ENCODE data around the gene FSTL3. TPM values are rescaled to one million over a fixed set of nuclear protein-coding genes. Genes with fewer than 3 reads are reported as not detected.

Gene FSTL3
- polyA plus RNA-seq, 2 donors: 5.9 to 7.8 TPM

- Histone ChIP-seq H3K27me3 (ENCODE audit: control insufficient read depth in 1 of 2, insufficient read depth in 2 of 2, low read length in 2 of 2) (peaks cover 0 to 3% of the 10 kb centered on the region in 2 donors), H3K9me3 (ENCODE audit: control insufficient read depth in 2 of 2, insufficient read depth in 1 of 2, low read depth in 1 of 2, low read length in 1 of 2) (peaks cover 6% of the 10 kb centered on the region in 2 donors), H3K27ac (ENCODE audit: low read depth in 2 of 2, low read length in 1 of 2) (peak within 1 kb of the TSS; percentile 63 to 69), H3K4me3 (ENCODE audit: low read depth in 1 of 2, low read length in 2 of 2) (peak within 1 kb of the TSS; percentile 51 to 58), H3K4me1 (ENCODE audit: control insufficient read depth in 2 of 2, insufficient read depth in 2 of 2, low read length in 1 of 2) (peaks cover 0 to 10% of the 10 kb centered on the region in 2 donors), H3K36me3 (ENCODE audit: control insufficient read depth in 2 of 2, insufficient read depth in 2 of 2, low read length in 1 of 2) (no peaks in the 10 kb centered on the region)
- WGBS, 2 donors: 7 to 15% methylated on average over 42 to 80 of the region's 93 CpGs
Measured at GRCh38 chr19:708154-709143, 32.3 kb downstream of the FSTL3 start, which contains the start of gene PALM. PALM (plus strand) TSS chr19:708935; CDS start chr19:709147, 212 bp downstream.

- peak overlapping the region; percentile 63 to 69 for H3K27ac ChIP-seq (ENCODE audit: low read depth in 2 of 2, low read length in 1 of 2)
- H3K4me1 ChIP-seq (ENCODE audit: control insufficient read depth in 2 of 2, insufficient read depth in 2 of 2, low read length in 1 of 2): peaks cover 0 to 7% of the 10 kb centered on the region in 2 donors
Measured at GRCh38 chr19:709196-709964, 33.2 kb downstream of the FSTL3 start.

GRCh38 chr19:709965-710571 is 33.9 kb downstream of the FSTL3 start:
- H3K36me3 ChIP-seq (ENCODE audit: control insufficient read depth in 2 of 2, insufficient read depth in 2 of 2, low read length in 1 of 2): no peaks in the 10 kb centered on the region
- peaks cover 0 to 7% of the 10 kb centered on the region in 2 donors for H3K4me1 ChIP-seq (ENCODE audit: control insufficient read depth in 2 of 2, insufficient read depth in 2 of 2, low read length in 1 of 2)
- peaks cover 0 to 2% of the 10 kb centered on the region in 2 donors for H3K9me3 ChIP-seq (ENCODE audit: control insufficient read depth in 2 of 2, insufficient read depth in 1 of 2, low read depth in 1 of 2, low read length in 1 of 2)
- H3K27me3 ChIP-seq (ENCODE audit: control insufficient read depth in 1 of 2, insufficient read depth in 2 of 2, low read length in 2 of 2): peaks cover 0 to 3% of the 10 kb centered on the region in 2 donors
- H3K27ac ChIP-seq (ENCODE audit: low read depth in 2 of 2, low read length in 1 of 2): peak overlapping the region; percentile 63 to 69
- WGBS, 2 donors: 12 to 16% methylated on average over 25 to 27 of the region's 27 CpGs
- H3K4me3 ChIP-seq (ENCODE audit: low read depth in 1 of 2, low read length in 2 of 2): peak overlapping the region; percentile 51 to 58

More at GRCh38 chr19:709196-709964, 33.2 kb downstream of the FSTL3 start:
- Histone ChIP-seq H3K9me3 (ENCODE audit: control insufficient read depth in 2 of 2, insufficient read depth in 1 of 2, low read depth in 1 of 2, low read length in 1 of 2) (peaks cover 0 to 2% of the 10 kb centered on the region in 2 donors), H3K27me3 (ENCODE audit: control insufficient read depth in 1 of 2, insufficient read depth in 2 of 2, low read length in 2 of 2) (peaks cover 0 to 3% of the 10 kb centered on the region in 2 donors), H3K4me3 (ENCODE audit: low read depth in 1 of 2, low read length in 2 of 2) (peak overlapping the region; percentile 51 to 58), H3K36me3 (ENCODE audit: control insufficient read depth in 2 of 2, insufficient read depth in 2 of 2, low read length in 1 of 2) (no peaks in the 10 kb centered on the region)
- WGBS, 2 donors: 2 to 3% methylated on average over 52 to 78 of the region's 78 CpGs

- Histone ChIP-seq H3K4me1 (ENCODE audit: control insufficient read depth in 2 of 2, insufficient read depth in 2 of 2, low read length in 1 of 2) (peaks cover 0 to 7% of the 10 kb centered on the region in 2 donors), H3K27ac (ENCODE audit: low read depth in 2 of 2, low read length in 1 of 2) (peak overlapping the region in 1 of 2 donors; percentile 39), H3K9me3 (ENCODE audit: control insufficient read depth in 2 of 2, insufficient read depth in 1 of 2, low read depth in 1 of 2, low read length in 1 of 2) (peaks cover 0 to 9% of the 10 kb centered on the region in 2 donors), H3K27me3 (ENCODE audit: control insufficient read depth in 1 of 2, insufficient read depth in 2 of 2, low read length in 2 of 2) (peaks cover 0 to 3% of the 10 kb centered on the region in 2 donors), H3K4me3 (ENCODE audit: low read depth in 1 of 2, low read length in 2 of 2) (no peak overlapping the region), H3K36me3 (ENCODE audit: control insufficient read depth in 2 of 2, insufficient read depth in 2 of 2, low read length in 1 of 2) (no peaks in the 10 kb centered on the region)
- WGBS, 2 donors: 45 to 46% methylated on average over 21 of the region's 21 CpGs
Measured at GRCh38 chr19:710767-711166, 34.6 kb downstream of the FSTL3 start.

DNA sequence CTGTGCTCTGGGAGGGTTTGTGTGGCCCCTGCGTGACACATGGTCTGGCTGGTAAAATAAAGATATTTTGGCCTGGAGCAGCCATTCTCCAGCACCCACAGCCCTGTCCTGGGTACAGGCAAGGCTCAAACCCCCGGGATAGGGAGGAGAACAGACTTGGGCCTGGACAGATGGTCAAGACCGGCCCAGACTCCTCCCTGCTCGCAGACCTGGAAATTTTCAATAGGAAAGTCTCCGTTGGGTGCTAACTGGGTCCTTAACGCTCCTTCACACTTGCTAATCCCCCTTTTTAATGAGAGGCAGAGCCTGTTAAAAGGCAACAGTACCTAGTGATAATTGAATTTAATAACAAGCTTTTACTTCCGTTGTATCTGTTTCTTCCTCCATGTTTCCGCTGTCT is 35.1 kb downstream of the FSTL3 start:
- WGBS, 2 donors: 75 to 76% methylated on average over 8 of the region's 8 CpGs
- Histone ChIP-seq H3K36me3 (ENCODE audit: control insufficient read depth in 2 of 2, insufficient read depth in 2 of 2, low read length in 1 of 2) (no peaks in the 10 kb centered on the region), H3K9me3 (ENCODE audit: control insufficient read depth in 2 of 2, insufficient read depth in 1 of 2, low read depth in 1 of 2, low read length in 1 of 2) (peaks cover 0 to 9% of the 10 kb centered on the region in 2 donors), H3K4me1 (ENCODE audit: control insufficient read depth in 2 of 2, insufficient read depth in 2 of 2, low read length in 1 of 2) (peaks cover 0 to 7% of the 10 kb centered on the region in 2 donors), H3K27ac (ENCODE audit: low read depth in 2 of 2, low read length in 1 of 2) (no peak overlapping the region), H3K4me3 (ENCODE audit: low read depth in 1 of 2, low read length in 2 of 2) (no peak overlapping the region), H3K27me3 (ENCODE audit: control insufficient read depth in 1 of 2, insufficient read depth in 2 of 2, low read length in 2 of 2) (peaks cover 0 to 3% of the 10 kb centered on the region in 2 donors)

DNA sequence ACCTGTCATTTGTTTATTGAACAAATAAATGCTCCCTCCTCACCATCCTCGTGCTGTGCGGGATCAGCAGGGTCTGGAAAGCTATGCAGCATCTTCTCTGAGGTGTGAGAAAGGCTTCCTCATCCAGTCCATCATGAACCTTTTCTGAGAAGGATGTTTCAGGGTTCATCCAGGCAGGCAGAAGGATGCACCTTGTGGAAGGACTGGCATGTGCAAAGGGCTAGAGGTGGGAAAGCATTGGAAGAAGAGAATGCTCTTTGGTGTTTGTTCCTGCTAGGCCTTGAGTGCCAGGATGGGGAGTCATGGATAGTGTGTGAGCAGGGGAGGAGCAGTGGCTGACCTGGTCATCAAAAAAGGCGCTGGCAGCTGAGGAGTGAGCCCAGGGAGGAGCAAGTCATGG is 39.2 kb downstream of the FSTL3 start:
- H3K36me3 ChIP-seq (ENCODE audit: control insufficient read depth in 2 of 2, insufficient read depth in 2 of 2, low read length in 1 of 2): no peaks in the 10 kb centered on the region
- H3K4me1 ChIP-seq (ENCODE audit: control insufficient read depth in 2 of 2, insufficient read depth in 2 of 2, low read length in 1 of 2): peaks cover 0 to 5% of the 10 kb centered on the region in 2 donors
- H3K4me3 ChIP-seq (ENCODE audit: low read depth in 1 of 2, low read length in 2 of 2): no peak overlapping the region
- H3K27ac ChIP-seq (ENCODE audit: low read depth in 2 of 2, low read length in 1 of 2): no peak overlapping the region
- no peaks in the 10 kb centered on the region for H3K27me3 ChIP-seq (ENCODE audit: control insufficient read depth in 1 of 2, insufficient read depth in 2 of 2, low read length in 2 of 2)
- 94 to 97% methylated on average over 3 of the region's 3 CpGs for WGBS, 2 donors
- peaks cover 0 to 7% of the 10 kb centered on the region in 2 donors for H3K9me3 ChIP-seq (ENCODE audit: control insufficient read depth in 2 of 2, insufficient read depth in 1 of 2, low read depth in 1 of 2, low read length in 1 of 2)

- 56 to 61% methylated on average over 23 of the region's 23 CpGs for WGBS, 2 donors
- H3K4me1 ChIP-seq (ENCODE audit: control insufficient read depth in 2 of 2, insufficient read depth in 2 of 2, low read length in 1 of 2): peaks cover 0 to 5% of the 10 kb centered on the region in 2 donors
- no peak overlapping the region for H3K4me3 ChIP-seq (ENCODE audit: low read depth in 1 of 2, low read length in 2 of 2)
- H3K9me3 ChIP-seq (ENCODE audit: control insufficient read depth in 2 of 2, insufficient read depth in 1 of 2, low read depth in 1 of 2, low read length in 1 of 2): peaks cover 0 to 7% of the 10 kb centered on the region in 2 donors
- H3K36me3 ChIP-seq (ENCODE audit: control insufficient read depth in 2 of 2, insufficient read depth in 2 of 2, low read length in 1 of 2): no peaks in the 10 kb centered on the region
- peak overlapping the region; percentile 2 to 26 for H3K27ac ChIP-seq (ENCODE audit: low read depth in 2 of 2, low read length in 1 of 2)
- no peaks in the 10 kb centered on the region for H3K27me3 ChIP-seq (ENCODE audit: control insufficient read depth in 1 of 2, insufficient read depth in 2 of 2, low read length in 2 of 2)
Measured at GRCh38 chr19:718251-718951, 42.2 kb downstream of the FSTL3 start.

DNA sequence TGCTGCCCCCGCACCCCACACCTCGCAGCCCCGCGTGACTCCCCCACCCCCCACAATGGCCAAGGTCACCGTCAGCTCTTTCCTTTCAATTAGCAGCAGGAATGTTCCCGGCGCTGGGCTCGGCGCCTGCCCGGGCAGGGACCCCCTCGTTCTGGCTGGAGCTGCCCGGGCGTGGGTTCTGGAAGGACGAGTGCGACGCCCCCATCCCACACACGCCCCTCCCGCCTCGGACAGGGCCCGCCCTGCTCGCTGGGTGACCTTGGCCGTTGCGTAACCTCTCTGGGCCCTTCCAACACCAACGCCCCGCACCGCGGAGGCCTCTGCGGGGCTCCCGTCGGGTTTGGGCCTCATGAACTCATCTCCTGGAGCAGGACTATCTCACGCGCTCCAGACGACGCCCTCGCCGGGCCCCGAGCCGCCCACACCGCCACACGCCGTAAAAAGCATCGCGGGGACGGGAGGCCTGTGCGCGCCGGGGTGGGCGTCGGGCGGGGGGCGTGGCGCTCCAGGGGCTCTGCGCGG is 42.9 kb downstream of the FSTL3 start:
- H3K4me3 ChIP-seq (ENCODE audit: low read depth in 1 of 2, low read length in 2 of 2): no peak overlapping the region
- peaks cover 0 to 5% of the 10 kb centered on the region in 2 donors for H3K4me1 ChIP-seq (ENCODE audit: control insufficient read depth in 2 of 2, insufficient read depth in 2 of 2, low read length in 1 of 2)
- H3K9me3 ChIP-seq (ENCODE audit: control insufficient read depth in 2 of 2, insufficient read depth in 1 of 2, low read depth in 1 of 2, low read length in 1 of 2): peaks cover 0 to 7% of the 10 kb centered on the region in 2 donors
- peak overlapping the region; percentile 2 to 3 for H3K27ac ChIP-seq (ENCODE audit: low read depth in 2 of 2, low read length in 1 of 2)
- no peaks in the 10 kb centered on the region for H3K36me3 ChIP-seq (ENCODE audit: control insufficient read depth in 2 of 2, insufficient read depth in 2 of 2, low read length in 1 of 2)
- 18 to 38% methylated on average over 43 to 54 of the region's 54 CpGs for WGBS, 2 donors
- no peaks in the 10 kb centered on the region for H3K27me3 ChIP-seq (ENCODE audit: control insufficient read depth in 1 of 2, insufficient read depth in 2 of 2, low read length in 2 of 2)

Data from esophagus (tissue), 2 donors.